HepG2 (cell line): ENCODE measurements around the gene CCDC142. TPM values are rescaled to one million over a fixed set of nuclear protein-coding genes. Genes with fewer than 3 reads are reported as not detected.

Experiments
- AFF4 ChIP-seq: sonication (generic); formaldehyde crosslinking; IDR thresholded peaks from 2 replicates; pipeline ENCODE4 v1.4.0; 2020; ENCODE audit warnings: missing genetic modification reagents
- AGO2 ChIP-seq: fragments of 200-400 bp; formaldehyde crosslinking; optimal IDR thresholded peaks from 2 replicates; pipeline ENCODE3; 2017; ENCODE audit warnings: mild to moderate bottlenecking, low read depth, low read length, moderate library complexity
- ARID2 ChIP-seq: sonication (generic); formaldehyde crosslinking; IDR thresholded peaks from 2 replicates; pipeline ENCODE4 v1.8.1; 2022; ENCODE audit warnings: mild to moderate bottlenecking, missing genetic modification reagents, borderline replicate concordance
- NPAS2 ChIP-seq: sonication (generic); formaldehyde crosslinking; IDR thresholded peaks from 2 replicates; pipeline ENCODE4 v1.8.0; 2022; ENCODE audit warnings: mild to moderate bottlenecking, missing genetic modification reagents, borderline replicate concordance
- PHB2 ChIP-seq: fragments of 450-650 bp; IDR thresholded peaks from 2 replicates; pipeline ENCODE4 v1.6.1; 2018; ENCODE audit not compliant: partially characterized antibody
- SKIL ChIP-seq: sonication (generic); formaldehyde crosslinking; IDR thresholded peaks from 2 replicates; pipeline ENCODE4 v1.8.0; 2022; ENCODE audit warnings: missing genetic modification reagents, mild to moderate bottlenecking, moderate library complexity, borderline replicate concordance
- TBX2 ChIP-seq: sonication (generic); formaldehyde crosslinking; IDR thresholded peaks from 2 replicates; pipeline ENCODE4 v1.5.0; 2020; ENCODE audit warnings: missing genetic modification reagents, mild to moderate bottlenecking, borderline replicate concordance
- ZNF225 ChIP-seq: sonication (generic); formaldehyde crosslinking; IDR thresholded peaks from 2 replicates; pipeline ENCODE4 v1.4.0; 2020; ENCODE audit warnings: mild to moderate bottlenecking, missing genetic modification reagents
- ZNF546 ChIP-seq: sonication (generic); formaldehyde crosslinking; conservative IDR thresholded peaks from 2 replicates; pipeline ENCODE4 v1.8.1; 2023; ENCODE audit warnings: mild to moderate bottlenecking, missing genetic modification reagents
- ZNF569 ChIP-seq: sonication (generic); formaldehyde crosslinking; IDR thresholded peaks from 2 replicates; pipeline ENCODE4 v1.5.0; 2020; ENCODE audit warnings: mild to moderate bottlenecking, missing genetic modification reagents, moderate library complexity, borderline replicate concordance
- ZNF570 ChIP-seq: sonication (generic); formaldehyde crosslinking; IDR thresholded peaks from 2 replicates; pipeline ENCODE4 v1.4.0; 2020; ENCODE audit warnings: mild to moderate bottlenecking, missing genetic modification reagents, borderline replicate concordance
- ZNF672 ChIP-seq: sonication (generic); formaldehyde crosslinking; IDR thresholded peaks from 2 replicates; pipeline ENCODE4 v1.8.1; 2022; ENCODE audit warnings: missing genetic modification reagents
- ZNF747 ChIP-seq: sonication (generic); formaldehyde crosslinking; IDR thresholded peaks from 2 replicates; pipeline ENCODE4 v1.8.1; 2023; ENCODE audit warnings: missing genetic modification reagents, mild to moderate bottlenecking, borderline replicate concordance
- ZSCAN20 ChIP-seq: sonication (generic); formaldehyde crosslinking; IDR thresholded peaks from 2 replicates; pipeline ENCODE4 v1.4.0; 2020; ENCODE audit warnings: missing genetic modification reagents, mild to moderate bottlenecking, borderline replicate concordance
- ZXDC ChIP-seq: sonication (generic); formaldehyde crosslinking; IDR thresholded peaks from 2 replicates; pipeline ENCODE4 v1.5.0; 2020; ENCODE audit warnings: mild to moderate bottlenecking, missing genetic modification reagents
- polyA plus RNA-seq, 8 experiments: library from polyadenylated mRNA; depleted of rRNA in 3 of 8; stranded (reverse) in 7 of 8; unstranded in 1 of 8; fragments of >200 nt; fragmentation: Illumina TruSeq in 4 of 8; extraction: Trizol in 4 of 8; gene quantifications; 2 replicates each; pipeline versions ENCODE4 v1.2.1 to v1.2.3, GENCODE V29; 2011 to 2016; ENCODE audit warnings: low read depth in 4 of 8, missing spikeins in 1 of 8, mixed read lengths in 1 of 8; ENCODE audit not compliant: insufficient read depth in 1 of 8
- total RNA-seq, 5 experiments: library from RNA; depleted of rRNA; stranded (reverse); fragments of >200 nt; fragmentation: Illumina TruSeq; extraction: Trizol; gene quantifications; 2 replicates each; pipeline ENCODE4 v1.2.3, GENCODE V29; 2016; ENCODE audit warnings: low read depth in 1 of 5
- TF ChIP-seq, protein P1 (sequence below): sonication (generic); formaldehyde crosslinking; conservative IDR thresholded peaks from 2 replicates; pipeline ENCODE4 v1.4.0; 2020; ENCODE audit warnings: missing genetic modification reagents
- TF ChIP-seq, protein P2 (sequence below): sonication (generic); formaldehyde crosslinking; IDR thresholded peaks from 2 replicates; pipeline ENCODE4 v1.4.0; 2020; ENCODE audit warnings: missing genetic modification reagents, borderline replicate concordance

CCDC142 gene
- total and polyA plus RNA-seq, 2 of the 13 experiments (the other 11 are each of a cell fraction or from before 2014, with no cell fraction given) = 14.7 to 30.4 TPM

DNA sequence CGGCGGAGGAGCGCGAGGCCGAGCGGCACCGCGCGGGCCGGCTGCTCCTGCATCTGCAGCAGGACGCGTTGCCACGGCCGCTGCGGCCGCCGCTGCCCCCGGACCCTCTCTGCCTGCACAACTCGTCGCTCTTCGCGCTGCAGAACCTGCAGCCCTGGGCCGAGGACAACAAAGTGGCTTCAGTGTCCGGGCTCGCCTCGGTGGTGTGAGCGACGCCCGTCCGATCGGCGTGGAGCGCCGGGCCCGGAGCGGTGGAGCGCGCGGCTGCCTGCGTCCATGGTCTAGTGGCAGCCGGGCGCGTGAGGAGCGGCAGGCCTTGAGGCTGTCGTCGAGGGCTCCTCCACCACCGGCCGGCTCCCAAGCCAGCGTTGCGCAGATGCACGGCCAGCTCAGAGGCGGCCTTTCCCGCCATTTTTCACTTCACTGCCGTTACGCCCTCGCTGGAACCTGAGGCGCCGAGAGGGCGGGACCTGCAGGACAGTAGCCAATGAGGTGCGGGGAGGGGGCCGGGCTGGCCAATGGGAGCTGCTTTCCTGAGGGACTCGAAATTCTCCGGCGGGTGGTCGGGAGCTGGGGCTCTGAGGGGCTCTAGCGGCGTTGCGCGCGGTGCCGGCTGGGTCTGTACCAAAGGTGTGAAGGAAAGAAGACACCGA is 33.3 kb upstream of the CCDC142 start (continued):
- no peak for TF ChIP-seq ZNF546 (CRISPR knock-in tag)
- no peak for TF ChIP-seq TBX2
- TF ChIP-seq ZNF747 (CRISPR knock-in tag) = no peak
- no peak for TF ChIP-seq ARID2 (CRISPR knock-in tag)
- TF ChIP-seq AGO2 = peak; percentile 62
- no peak for TF ChIP-seq ZNF672 (CRISPR knock-in tag)
- TF ChIP-seq, protein P1, sequence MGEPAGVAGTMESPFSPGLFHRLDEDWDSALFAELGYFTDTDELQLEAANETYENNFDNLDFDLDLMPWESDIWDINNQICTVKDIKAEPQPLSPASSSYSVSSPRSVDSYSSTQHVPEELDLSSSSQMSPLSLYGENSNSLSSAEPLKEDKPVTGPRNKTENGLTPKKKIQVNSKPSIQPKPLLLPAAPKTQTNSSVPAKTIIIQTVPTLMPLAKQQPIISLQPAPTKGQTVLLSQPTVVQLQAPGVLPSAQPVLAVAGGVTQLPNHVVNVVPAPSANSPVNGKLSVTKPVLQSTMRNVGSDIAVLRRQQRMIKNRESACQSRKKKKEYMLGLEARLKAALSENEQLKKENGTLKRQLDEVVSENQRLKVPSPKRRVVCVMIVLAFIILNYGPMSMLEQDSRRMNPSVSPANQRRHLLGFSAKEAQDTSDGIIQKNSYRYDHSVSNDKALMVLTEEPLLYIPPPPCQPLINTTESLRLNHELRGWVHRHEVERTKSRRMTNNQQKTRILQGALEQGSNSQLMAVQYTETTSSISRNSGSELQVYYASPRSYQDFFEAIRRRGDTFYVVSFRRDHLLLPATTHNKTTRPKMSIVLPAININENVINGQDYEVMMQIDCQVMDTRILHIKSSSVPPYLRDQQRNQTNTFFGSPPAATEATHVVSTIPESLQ (CRISPR knock-in tag) = no peak
- TF ChIP-seq ZNF570 = no peak
- no peak for TF ChIP-seq ZNF225 (CRISPR knock-in tag)
- TF ChIP-seq ZXDC = no peak
- TF ChIP-seq NPAS2 = no peak
- TF ChIP-seq, protein P2, sequence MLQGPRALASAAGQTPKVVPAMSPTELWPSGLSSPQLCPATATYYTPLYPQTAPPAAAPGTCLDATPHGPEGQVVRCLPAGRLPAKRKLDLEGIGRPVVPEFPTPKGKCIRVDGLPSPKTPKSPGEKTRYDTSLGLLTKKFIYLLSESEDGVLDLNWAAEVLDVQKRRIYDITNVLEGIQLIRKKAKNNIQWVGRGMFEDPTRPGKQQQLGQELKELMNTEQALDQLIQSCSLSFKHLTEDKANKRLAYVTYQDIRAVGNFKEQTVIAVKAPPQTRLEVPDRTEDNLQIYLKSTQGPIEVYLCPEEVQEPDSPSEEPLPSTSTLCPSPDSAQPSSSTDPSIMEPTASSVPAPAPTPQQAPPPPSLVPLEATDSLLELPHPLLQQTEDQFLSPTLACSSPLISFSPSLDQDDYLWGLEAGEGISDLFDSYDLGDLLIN (CRISPR knock-in tag) = no peak
- TF ChIP-seq ZSCAN20 (CRISPR knock-in tag) = no peak
- no peak for TF ChIP-seq ZNF569 (CRISPR knock-in tag)
- TF ChIP-seq SKIL (CRISPR knock-in tag) = no peak
- TF ChIP-seq PHB2 = no peak
- no peak for TF ChIP-seq AFF4 (CRISPR knock-in tag)
